DMS79 (cell line): Measurements from ENCODE around the gene AFAP1L1.

Experiments
- DNase-seq: peaks from one replicate; lab custom pipeline; 2025; lab: John Stamatoyannopoulos, UW

AFAP1L1 gene

DNA sequence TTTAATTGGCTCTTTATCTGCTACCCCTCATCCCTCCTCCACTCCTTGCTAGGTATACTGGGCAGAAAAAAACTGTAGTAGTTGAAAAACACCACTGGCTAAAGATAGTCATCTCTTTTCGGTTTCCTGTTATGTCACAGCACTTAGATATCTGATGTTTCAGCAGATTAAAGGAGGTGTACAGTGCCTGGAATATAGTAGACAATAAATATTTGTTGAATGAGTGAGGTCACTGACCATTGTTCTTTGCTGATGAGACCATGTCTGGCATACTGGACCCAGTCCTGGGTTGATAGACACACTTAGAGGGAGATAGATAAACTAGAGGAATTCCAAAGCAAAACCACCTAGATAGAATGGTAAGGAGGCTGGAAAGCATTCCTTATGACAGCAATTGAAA is 76.9 kb downstream of the AFAP1L1 start:
- no peak for DNase-seq

DNA sequence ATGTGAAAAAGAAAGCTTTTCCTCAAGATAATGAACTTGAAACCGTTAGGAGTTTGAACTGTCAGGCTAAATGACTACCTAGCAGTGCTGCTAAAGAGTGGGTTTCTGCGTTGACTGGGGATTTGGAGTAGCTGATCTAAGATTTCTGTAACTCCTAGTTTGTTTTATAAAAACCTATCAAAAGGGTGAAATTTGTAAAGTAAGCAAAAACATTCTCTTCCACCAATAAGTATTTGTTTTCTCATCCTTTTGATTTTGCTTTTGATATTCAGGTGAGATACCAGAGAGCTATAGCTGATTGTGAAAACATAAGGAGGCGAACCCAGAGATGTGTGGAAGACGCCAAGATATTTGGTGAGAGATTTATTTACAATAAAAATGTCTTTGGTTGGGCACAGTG is 77.7 kb downstream of the AFAP1L1 start:
- DNase-seq: no peak

DNA sequence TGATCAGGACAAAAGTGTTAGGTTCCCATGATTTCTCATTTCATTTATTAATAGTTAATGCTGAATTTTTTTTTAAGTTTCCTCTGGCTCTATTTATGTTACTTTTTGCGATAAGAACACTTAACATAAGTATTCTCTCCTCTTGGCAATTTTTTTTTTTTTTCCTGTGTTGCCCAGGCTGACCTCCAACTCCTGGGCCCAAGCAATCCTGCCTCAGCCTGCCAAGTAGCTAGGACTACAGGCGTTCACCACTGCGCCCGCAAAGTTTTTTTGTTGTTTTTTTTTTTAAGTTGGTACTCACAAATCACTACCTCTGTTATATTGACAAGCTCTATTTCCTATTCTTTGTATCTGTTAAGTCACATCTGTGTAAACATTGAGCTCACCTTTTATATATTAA is 80.5 kb downstream of the AFAP1L1 start:
- DNase-seq: no peak

DNA sequence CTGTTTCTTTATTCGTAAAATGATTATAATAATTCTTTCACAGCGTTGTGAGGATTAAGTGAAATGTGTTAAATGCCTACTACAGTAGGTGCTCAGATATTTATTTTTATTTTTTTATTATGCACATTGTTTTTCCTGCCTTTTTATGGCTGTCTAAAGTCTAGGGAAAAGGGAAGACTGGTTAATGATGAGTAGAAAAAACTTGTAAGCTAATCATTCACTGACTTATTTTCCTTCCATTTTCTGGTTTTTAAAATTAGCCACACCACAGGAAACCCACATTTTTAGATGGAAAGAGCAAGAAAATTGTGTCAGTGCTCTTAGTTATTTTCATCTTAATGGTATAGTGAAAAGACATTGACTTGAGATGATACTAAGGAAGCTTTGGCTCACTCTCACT is 82.3 kb downstream of the AFAP1L1 start:
- DNase-seq: no peak

DNA sequence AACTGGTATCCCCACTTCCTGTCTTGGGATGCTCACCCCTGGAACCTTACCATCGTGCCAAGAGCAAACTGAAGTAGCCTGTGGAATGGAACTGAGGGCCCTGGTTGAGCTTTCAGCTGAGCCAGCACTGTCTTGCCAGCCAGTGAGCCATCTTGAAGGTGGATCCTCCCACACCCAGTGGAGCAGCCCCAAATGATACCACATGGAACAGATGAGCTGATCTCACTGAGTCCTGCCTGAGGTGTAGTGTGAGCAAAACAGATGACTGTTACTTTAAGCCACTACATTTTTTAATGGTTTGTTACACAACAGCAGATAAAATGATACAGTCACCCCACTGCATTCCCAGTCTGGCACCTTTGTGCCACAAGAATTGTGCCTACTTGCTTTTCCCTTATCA is 84.0 kb downstream of the AFAP1L1 start:
- DNase-seq: no peak

DNA sequence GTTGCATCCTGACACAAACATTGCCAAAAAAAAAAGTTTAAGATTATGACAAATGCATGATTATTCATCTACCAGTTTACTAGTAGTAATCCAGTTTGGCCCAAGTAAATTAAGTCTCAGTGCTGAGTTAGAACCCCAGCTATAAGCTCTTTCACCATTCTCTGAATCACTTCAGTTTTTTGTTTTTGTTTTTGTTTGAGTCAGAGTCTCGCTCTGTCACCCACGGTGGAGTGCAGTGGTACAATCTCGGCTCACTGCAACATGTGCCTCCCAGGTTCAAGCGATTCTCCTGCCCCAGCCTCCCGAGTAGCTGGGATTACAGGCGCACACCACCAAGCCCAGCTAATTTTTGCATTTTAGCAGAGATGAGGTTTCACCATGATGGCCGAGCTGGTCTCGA is 84.7 kb downstream of the AFAP1L1 start:
- DNase-seq: no peak

DNA sequence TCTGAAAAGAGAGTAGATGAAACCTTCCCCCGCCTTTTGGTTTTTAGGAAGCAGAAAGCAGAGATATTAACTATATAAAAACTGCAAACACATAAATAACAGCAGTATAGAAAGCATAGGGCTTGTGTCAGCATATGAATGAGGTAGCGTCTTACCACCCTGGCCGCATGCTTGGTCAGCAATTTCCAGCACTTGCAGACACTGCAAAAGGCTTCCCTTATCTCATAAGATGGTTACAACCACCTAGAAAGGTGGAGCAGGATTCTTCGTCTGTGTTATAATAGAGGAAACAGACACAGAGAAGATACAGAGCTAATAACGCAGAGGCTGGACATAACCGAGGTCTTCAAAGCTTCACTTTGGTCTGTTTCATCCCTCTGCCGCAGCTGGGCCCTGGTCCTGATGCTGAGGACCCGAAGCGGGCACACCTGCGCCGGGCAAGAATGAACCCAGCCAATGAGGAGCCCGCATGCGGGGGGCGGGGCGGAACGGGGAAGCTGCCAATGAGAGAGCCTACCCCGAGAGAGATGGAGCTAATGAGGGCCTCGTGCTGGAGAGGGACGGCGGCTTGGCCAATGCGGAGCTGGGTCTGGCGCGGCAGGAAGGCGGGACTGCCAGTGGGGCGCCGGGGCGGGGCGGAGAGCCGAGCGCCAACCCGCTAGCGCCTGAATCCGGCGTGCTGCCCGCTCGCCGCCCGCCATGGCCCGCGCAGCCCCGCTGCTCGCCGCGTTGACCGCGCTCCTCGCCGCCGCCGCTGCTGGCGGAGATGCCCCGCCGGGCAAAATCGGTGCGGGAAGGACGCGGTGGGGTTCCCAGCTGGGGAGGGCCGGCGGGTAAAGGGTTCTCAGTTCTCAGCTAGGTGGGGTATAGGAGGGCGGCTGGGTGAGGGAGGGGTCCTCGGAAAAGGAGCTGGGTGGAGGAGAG is 86.0 kb downstream of the AFAP1L1 start, which contains the start of gene PCYOX1L:
TSS of gene PCYOX1L (plus strand) at position 677 of the 924 bp plus-strand sequence. CDS start at position 700, 23 bp downstream.
- peak; percentile 83 for DNase-seq

DNA sequence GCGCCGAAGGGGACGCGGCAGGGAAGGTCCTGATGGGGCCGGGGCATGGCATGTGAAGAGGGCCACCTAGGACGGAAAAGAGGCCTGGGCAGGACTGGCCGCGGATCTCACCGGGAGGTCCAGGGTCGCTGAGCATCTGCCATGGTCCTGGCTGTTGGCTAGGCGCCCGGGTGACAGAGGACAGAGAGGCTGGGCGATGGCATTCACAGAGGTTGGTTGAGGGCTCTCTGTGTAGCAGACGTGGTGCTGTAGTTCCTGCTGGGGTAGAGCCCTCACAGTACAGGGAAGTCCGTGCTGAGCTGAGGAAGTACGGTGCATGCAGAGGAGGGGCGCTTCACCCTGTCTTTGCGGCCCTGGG is 86.6 kb downstream of the AFAP1L1 start:
- no peak for DNase-seq

DNA sequence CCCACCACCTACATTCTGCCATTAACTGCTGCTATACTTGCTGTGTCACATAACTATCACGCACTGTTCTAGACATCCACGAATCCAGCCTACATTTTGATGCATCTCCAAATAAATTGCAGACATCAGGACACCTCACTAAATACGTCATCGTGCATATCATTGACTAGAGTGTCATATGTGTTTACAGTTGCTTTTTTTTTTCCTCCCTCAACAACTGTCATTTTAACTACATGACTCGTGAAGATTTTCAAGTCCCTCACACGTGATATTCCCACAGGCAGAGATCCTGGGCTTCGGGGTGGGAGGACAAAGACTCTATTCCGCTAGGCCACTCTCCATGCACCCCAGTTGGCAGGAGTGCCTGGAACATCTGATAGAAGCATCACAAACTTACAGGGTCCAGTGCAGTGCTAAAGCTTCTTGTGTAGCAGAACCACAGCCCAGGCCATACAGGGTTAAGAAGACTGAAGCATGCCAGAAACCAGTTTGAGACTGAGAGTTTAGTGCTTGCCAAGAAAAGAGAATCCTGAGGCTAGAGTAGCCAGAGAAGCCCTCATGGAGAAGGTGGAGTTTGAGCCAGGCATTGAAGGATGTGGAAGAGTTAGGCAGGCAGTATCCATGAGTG is 87.3 kb downstream of the AFAP1L1 start:
- DNase-seq: no peak

DNA sequence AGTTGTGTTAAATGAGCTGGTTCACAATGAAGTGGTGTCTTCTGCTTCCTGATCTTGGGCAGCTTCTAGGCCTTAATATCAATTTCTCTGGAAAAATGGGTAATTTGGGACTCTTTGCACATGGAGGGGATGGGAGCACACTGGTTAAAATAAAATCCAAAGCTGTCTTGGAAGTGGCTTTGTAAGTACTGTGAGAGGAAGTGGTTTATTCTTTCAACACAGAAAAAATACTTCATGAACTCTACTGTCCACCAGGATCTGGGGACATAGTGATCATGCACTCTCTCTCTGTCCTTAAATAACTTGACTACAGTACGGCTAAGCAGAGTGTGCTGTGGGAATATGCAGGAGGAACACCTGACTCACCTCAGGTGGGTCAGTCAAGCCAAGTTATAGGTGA is 88.6 kb downstream of the AFAP1L1 start:
- DNase-seq: no peak

DNA sequence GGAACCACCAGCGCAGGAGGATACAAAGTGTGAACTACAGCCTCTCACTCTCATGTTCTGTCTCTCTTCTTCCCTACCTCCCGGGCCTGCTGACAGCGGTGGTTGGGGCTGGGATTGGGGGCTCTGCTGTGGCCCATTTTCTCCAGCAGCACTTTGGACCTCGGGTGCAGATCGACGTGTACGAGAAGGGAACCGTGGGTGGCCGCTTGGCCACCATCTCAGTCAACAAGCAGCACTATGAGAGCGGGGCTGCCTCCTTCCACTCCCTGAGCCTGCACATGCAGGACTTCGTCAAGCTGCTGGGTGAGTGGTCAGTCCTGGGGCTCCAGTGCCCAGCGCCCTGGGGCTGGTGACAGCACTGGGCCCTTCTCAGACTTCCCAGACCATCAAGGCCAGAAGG is 90.9 kb downstream of the AFAP1L1 start:
- DNase-seq: no peak

DNA sequence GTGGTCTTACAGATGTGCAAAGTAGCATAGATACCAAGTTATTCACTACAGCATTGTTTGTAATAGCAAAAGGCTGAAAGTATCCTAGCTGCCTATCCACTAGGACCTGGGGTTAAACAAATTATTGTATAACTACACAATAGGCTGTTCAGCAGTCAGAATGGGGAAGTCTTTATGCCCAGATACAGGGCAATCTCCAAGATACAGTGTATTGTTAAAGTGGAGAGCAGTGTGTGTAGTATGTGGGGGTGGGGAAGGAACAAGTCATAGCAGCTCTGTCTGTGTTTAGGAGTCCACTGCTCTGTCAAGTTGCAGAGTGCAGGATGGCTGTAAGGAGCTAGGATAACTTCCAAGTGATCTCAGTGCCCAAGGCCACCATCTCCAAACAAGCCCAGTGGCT is 91.7 kb downstream of the AFAP1L1 start:
- no peak for DNase-seq

DNA sequence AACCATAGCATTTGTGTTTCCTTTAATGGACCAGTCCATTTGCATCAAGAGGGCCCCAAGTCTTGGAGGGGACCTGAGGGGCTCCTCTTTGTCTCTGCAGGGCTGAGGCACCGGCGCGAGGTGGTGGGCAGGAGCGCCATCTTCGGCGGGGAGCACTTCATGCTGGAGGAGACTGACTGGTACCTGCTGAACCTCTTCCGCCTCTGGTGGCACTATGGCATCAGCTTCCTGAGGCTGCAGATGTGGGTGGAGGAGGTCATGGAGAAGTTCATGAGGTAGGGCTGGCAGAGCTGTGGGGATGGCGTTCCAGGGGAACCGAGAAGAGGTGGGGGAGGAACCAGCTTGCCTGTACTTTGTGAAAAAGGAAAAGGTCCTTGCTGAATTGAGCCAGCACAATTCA is 92.3 kb downstream of the AFAP1L1 start:
- DNase-seq: no peak

DNA sequence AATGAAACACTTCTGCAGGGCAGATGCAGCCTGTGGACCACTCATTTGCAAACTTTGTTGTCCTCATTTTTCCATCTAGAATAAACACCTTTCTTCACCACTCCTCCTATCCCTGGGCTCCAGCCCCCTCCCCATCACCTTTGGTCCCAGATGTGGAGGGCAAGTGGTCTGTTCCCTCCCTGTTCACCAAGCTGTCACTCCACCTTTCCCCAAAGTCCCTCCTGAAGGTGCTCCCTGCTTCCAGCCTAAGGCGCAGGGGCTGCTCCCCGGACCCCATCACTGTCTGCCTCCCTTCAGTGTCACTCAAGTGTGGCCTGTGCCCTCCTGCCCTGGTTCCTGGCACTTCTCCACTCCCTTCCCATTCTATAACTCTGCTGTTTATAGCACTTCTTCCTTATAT is 93.1 kb downstream of the AFAP1L1 start:
- DNase-seq: no peak

DNA sequence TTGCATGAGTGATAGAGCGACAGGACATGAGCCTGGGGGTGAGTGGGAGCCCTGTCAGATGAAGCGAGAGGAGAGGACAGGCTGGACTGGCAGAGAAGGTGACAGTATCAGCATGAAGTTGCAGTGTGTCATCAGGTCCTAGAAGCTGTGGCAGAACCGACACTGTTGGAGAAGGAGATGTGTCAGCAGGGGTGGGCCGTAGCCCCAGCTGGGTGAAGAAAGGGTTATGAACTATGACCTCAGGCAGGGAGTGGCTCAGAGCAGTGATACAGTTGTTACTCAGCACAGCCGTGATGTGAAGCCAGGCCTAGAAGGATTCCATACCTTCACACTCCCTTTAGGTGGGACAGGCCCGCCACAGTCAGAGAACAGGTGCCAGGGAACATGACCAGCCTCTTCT is 93.8 kb downstream of the AFAP1L1 start:
- DNase-seq: no peak

DNA sequence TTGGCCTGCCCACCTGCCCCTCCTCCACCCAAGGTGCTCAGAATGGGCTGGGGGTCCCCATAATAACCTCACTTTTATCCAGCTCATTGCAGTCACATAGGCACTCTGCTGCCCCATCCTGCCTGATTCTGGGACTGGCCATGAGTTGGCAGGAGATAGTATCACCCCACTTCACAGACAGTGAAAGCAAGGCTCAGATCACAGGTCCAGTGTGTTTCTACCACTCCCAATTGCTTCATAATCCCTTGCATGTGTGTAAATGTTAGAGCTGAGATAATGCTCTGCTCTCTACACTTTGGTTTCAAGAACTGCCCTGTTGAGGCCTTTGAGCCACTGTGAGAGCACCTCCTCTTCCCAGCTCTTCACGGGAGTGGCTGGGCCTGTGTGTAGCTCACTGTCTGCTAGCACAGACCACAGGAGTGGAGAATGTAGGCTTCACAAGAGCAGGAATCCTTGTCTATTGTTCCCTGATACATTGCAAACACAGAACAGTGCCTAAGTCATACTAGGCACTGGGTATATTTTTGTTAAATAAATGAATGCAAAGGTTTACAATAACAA is 94.6 kb downstream of the AFAP1L1 start:
- DNase-seq: no peak

DNA sequence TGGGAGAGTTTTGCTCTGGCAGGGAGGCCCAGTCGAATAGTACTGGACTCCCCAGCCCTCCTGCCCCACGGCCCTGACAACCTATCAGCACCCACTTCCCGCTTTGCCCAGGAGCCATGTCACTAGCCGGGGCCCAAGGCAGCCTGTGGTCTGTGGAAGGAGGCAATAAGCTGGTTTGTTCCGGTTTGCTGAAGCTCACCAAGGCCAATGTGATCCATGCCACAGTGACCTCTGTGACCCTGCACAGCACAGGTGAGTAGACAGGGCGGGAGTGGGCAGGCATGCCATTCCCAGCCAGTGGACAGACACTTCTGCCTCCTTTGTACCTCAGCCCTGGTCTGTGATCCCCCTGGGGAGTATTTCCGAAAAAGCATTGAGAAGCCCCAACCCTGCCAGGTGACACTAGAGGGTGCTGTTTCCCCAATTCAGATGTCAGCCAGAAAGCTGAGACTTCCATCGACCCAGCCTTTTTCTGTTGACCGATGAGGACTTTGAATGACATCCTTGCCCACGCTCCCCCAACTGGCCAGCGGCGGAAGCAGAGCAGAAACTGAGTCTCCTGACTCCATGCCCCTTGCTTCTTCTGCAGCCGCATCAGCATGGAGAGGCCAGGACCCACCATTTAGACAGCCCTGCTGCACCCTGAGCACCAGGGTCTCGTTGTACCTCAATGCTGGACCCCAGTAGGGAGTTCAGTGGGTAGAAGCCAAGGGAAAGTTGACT is 95.8 kb downstream of the AFAP1L1 start:
- DNase-seq: no peak

DNA sequence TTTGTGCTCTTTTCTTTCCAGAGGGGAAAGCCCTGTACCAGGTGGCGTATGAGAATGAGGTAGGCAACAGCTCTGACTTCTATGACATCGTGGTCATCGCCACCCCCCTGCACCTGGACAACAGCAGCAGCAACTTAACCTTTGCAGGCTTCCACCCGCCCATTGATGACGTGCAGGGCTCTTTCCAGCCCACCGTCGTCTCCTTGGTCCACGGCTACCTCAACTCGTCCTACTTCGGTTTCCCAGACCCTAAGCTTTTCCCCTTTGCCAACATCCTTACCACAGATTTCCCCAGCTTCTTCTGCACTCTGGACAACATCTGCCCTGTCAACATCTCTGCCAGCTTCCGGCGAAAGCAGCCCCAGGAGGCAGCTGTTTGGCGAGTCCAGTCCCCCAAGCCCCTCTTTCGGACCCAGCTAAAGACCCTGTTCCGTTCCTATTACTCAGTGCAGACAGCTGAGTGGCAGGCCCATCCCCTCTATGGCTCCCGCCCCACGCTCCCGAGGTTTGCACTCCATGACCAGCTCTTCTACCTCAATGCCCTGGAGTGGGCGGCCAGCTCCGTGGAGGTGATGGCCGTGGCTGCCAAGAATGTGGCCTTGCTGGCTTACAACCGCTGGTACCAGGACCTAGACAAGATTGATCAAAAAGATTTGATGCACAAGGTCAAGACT is 96.5 kb downstream of the AFAP1L1 start:
- no peak for DNase-seq

DNA sequence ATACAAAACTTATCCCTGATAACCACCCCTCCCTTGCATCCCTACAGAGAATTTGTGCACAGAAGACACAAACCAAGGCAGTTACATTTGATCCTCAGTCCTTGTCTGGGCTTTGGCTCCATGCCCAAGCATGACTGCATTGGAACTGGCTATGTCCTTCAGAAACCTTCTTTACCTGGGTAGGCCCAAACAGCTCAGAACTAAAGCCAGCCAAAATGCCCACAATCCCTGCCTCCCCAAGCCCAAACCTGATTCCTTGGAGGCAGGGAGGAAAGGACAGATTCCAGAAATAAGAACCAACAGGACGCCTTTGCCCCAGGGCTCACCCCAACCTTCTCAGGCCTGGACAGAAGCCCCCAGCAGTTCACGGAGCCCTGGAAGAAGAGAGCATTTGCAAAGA is 99.2 kb downstream of the AFAP1L1 start:
- DNase-seq: no peak

DNA sequence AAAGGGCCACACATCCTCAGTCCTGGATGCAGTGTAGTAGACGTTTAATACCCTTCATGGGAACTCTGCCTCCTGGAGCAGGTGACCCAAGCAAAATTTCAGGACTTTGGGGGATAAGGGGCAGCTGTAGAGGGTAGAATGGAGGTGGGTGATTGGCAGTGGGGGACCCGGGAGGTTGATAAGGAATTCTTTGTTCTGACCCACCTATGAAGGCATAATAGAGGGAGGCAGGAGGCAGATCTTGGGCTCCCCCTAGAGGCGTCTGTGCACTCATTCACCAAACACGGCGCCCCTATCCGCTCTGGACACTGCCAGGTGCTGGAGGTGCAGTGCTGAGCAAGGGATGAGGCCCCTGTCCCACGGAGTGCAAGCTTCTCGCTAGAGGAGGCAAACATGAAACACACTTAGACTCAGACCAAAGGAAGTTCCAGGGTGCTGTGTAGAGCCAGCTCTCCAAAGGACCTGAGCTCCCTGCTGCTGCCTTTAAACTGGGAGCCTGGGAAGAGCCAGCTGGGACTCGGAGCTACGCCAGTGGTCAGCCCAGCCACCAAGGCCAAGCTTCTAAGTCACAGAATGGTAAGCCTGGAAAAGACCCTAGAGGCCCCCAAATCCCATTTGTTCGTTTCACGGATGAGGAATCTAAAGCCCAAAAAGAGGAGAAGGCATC is 99.8 kb downstream of the AFAP1L1 start:
- DNase-seq: no peak

DNA sequence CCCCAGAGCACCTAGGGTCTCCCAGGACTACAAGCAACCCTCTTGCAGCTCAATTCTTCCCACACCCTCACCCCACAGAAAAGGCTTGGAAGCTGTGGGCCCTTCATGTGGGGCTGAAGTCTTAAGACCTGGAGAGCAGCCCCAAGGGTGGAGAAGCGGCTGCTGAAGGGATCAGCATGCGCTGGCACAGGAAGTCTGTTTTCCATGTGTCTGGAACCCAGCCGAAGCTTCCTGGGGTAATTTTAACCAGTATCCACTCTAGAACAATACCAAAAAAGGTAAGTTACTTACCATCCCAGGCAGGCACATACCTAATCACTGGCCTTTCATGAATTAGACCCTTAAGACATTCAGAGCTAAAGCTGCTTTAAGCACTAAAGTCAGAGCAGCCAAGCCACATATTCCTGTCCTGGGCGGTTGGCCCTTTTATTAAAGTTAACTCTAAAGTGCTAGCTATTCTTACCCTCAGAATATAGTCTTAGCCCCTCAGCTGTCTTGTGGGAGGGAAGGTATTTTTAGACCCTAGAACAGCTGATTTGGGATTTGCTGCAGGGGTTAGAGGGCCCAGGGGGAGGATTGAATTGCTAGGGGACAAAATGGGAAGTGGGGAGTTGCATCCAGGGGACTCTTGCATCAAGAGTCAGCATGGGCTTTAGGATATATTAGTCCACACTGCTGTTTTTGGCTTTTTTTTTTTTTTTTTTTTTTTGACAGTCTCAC is 100.6 kb downstream of the AFAP1L1 start:
- no peak for DNase-seq
